Hepatic stellate cell (primary cell): ENCODE results near the gene NMNAT1.
"Not testable (repeated sequence)": the region's sequence is repeated elsewhere in the genome, so short reads cannot be mapped to it uniquely, and the experiment has no call there.

ENCODE experiments used
- DNase-seq: peaks from one replicate; pipeline ENCODE4 v3.0.0; 2011; ENCODE audit warnings: low spot score

Gene NMNAT1

DNA sequence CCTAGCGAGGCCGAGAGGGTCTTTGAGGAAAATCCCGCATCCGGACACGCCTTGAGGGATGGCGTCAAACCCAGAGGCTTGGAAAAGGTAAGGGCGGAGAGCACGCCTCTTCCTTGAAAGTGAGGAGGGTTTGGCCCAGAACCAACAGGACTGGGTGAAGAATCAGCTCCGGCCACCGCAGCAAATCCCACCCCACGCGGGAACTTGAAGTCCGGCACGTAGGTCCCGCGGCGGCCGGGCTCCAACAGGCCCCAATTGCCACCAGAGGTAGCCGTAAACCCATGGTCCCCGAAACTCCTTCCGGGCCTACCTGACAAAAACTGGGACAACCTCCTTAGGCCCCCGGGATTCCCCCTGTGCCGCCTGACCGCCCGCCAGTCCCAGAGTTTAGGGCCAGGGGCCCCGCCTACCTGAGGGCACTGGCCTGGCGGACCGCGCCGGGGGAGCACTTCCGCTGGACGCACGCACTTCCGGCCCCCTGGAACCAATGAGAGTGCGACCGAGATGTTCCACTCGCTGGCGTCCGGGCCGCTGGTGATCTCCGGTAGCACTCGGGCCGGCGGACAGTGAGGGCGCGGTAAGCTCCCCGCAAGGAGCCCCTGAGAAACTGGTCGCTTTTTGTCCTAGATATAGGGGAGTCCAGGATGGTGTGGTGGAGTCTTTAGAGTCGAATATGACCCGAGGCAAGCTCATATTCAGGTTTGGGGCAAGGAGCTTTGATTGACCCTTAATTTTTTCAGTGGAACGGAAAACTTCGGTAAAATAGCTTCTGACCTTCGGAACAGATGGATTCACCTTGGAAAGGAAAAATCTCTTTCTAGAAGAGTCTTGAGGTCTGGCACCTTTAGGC, at the start of gene NMNAT1, which contains the start of gene LZIC:
NMNAT1 (plus strand) TSS at position 537 of the 850 bp plus-strand sequence. CDS start 28,599 bp downstream, outside the sequence.
LZIC (minus strand) TSS at position 453 of the 850 bp plus-strand sequence. CDS start 6,772 bp downstream, outside the sequence.
- DNase-seq, result peak; percentile 93

DNA sequence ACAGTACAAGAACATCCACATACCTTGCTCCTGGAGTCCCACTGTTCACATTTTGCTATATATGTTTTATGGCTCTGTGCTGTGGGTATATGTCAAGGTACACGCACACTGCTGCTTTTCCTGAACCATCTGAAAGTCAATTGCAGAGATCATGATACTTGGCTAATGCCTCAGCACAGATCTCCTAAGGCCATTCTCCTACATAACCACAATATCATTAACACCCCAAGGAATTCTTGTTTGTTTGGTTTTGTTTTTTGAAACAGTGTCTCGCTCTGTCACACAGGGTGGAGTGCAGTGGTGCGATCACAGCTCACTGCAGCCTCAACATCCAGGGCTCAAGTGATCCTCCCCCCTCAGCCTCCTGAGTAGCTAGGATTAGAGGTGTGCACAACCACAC, 49.2 kb upstream of the NMNAT1 start:
- no peak for DNase-seq

DNA sequence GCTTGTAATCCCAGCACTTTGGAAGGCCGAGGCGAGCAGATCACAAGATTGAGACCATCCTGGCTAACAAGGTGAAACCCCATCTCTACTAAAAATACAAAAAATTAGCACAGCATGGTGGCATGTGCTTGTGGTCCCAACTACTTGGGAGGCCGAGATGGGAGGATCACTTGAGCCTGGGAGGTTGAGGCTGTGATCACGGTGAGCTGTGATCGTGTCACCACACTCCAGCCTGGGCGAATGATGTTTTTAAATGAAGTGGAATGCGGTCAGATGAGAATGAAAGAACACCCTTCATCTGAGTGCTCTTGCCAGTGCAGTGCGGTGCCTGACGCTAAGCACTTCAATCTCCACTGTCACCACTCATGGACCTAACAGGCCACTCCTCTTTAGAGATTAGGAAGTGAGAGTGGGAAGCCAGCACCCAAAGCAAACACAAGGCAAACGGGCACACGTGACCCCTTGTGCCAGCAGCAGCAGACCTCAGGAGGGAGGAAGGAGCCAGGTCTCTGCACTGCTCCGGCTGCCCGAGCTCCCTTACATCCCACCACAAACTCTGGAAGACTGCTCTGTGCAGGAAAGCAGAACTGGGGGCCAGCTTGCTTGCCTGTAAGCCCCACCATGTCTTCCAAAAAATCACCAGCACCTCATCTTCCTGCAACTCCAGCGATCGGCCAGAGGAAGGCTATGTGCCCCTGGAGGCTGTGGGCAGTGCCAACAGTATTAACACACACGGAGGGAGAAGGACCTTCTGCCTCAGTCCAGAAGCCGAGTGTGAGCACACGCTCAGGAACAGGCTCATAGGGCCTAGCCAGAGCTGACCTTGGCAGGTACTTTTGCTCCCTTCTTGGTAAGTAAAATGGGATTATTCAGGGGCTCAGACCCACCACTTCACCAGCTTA, 42.9 kb upstream of the NMNAT1 start:
- DNase-seq, result no peak

DNA sequence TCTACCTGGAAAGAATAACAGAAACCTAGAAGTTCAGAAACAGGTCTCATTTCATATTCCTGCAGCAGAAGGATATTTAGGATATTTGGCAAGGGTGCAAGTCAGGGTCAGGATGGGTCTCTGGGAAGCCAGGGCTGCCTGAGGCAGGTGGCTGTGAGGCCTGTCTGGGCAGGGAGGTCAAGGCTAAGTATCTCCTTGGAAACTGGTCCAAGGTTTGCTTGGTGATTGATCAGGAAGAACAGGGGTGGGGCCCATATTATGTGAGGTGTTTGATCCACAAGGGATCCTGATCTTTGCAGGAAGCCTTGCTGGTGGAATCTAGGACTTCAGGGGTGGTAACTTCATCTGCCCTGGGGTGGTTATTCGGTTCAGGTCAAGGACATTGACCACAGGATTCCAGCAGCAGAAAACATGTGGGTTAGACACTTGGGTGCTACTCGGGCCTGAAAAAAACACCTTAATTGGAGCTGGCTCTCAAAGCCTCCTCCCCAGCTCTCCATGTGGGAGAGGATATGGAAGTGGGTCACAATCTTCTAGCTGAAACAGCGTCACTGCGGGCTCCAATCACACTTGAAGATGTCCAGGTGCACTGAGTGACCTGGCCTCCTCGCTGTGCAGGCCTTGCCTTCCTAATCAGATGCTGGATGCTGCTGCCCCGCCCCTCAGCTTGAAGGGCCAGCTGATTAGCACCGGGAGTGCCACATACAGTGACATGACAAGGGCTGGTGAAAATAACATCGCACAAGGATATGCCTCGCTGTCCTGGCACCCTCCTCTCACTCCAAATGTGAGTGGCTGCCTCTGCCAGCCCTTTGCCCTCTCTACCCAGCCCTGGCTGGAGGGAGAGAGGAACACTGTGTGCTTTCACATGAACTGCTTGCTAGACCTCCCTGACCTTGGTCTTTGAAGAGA, 41.9 kb upstream of the NMNAT1 start:
- no peak for DNase-seq

DNA sequence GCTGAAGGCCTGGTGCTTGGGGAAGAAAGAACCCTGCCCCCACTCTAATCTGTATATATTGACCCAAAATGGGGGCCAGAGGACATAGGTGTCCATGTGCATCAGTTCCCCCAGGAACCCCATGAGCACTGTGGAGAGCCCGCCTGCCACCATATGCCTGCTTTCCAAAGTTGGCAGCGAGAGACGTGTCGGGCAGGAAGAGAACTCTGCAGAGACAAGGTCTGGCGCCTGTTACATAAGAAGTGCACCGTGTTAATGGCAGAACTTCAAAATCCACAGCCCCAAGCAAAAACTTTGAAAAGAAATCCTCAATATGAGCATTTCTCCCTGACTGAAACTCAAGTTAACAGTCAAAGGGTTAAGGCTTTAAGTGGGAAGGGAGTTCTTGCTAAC, 41.2 kb upstream of the NMNAT1 start:
- no peak for DNase-seq

DNA sequence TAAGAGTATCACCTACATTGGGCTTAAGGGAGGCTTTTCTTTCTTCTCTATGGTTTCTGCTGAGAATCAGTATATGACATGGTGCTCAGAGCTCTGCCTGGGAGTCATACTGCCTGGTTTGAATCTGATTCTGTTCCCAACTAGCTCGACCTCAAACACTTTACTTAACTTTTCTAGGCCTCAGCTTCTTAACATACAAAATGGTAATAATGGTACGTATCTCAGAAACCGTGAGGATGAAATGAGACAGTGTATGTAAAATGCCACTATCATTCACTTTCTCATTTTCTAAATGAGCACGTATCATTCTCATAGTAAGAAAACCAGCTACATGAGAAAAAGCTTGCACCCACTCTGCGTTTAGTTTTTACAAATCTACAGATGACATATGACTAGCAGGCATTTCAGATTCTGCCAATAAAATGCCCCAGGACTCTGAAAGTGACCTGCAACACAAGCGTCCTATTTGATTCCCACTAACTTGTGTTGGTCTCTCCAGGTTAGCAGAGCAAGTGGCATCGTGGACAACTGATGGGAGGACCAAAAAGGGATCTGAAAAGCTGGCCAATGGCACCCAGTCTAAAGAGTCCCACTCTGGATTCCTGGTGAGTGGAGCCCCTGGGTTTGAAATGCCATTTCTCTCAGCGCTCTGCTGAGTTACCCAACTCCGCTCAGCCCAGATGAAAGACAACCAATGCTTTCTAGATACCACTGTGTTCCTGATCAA, 39.3 kb upstream of the NMNAT1 start:
- DNase-seq, result no peak

DNA sequence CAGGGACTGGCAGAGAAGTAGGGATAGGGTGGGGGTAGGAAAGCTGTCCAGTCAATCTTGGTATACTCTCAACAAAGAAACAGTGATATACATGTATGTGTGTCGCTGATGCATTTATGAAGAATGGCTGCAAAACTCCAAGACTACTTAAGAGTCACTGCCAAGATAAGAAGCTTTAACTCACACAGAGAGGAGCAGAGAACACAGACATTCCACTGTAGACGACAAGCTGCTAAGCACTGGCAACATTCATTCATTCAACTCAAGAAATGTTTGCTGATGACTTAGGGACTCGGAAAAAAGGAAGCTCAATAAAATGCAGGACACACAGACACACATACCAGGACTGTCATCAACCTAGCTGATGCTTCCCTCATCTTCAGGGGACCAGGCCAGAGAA, 38.7 kb upstream of the NMNAT1 start:
- no peak for DNase-seq

DNA sequence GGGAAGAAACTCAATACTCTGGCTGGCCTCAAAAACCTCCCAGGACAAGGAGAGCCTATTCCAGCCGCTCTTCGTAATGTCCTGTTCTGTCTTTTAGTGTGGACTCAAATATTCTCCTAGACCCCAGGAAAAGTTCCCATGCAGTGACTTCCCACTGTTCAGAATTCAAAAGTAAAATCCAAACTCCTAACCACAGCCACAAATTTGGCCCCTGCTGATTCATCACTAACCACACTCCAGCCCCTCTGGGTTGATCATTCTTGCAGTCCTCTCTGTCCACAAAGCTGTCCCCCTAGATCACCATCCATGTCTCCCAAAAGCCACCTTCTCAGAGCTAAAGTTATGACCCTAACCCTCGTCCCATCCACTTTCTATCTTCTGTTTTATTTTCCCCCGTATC, 38.3 kb upstream of the NMNAT1 start:
- peak; percentile 54 for DNase-seq

DNA sequence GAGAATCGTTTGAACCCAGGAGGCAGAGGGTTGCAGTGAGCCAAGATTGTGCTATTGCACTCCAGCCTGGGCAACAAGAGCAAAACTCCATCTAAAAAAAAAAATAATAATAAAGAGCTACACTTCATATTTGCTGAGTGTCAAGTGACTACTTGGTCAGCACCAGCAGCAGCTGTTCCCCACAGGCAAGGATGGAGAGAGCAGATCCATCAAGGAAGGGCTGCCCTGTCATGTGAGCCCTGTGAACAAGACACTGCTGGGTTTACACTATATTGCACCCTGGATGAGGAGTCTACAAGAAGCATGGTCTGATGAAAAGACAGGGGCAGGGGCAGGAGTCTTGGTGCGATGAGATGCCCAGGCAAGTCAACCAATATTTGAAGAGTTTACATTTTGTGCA, 36.8 kb upstream of the NMNAT1 start:
- no peak for DNase-seq

DNA sequence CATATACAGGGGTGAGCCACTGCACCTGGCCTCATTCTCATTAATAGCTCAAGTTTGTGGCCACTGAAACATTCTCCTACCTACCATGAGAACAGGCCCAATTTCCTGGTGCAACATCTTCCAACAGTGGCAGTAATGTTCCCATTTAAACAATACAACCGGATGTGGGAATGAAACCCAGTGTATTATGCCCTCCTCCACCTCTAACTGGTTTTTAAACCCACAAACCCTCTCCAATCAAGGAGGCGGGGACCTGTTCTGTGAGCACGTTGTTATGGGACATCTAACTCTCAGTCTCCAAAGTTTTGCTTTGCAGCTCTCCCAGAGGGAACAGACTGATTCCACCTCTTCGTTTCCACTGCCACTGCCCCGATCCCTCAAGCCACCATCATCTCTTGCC, 35.8 kb upstream of the NMNAT1 start:
- DNase-seq, result no peak

DNA sequence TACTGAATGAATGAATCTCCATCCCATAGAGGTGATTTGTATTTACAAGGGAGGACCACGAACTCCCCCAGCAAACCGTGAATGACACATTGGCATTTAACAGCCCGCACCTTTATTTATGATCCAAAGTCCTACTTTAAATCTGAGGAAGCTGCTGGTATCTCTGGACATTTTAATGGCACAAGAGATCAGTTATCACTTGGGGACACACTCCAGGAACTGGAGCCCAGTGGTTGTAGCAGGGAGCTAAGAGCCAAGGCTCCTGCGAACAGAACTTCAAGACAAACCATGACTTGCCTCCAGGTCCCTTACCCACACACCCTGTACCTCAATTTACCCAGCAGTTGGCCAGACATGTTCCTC, 34.4 kb upstream of the NMNAT1 start:
- no peak for DNase-seq

DNA sequence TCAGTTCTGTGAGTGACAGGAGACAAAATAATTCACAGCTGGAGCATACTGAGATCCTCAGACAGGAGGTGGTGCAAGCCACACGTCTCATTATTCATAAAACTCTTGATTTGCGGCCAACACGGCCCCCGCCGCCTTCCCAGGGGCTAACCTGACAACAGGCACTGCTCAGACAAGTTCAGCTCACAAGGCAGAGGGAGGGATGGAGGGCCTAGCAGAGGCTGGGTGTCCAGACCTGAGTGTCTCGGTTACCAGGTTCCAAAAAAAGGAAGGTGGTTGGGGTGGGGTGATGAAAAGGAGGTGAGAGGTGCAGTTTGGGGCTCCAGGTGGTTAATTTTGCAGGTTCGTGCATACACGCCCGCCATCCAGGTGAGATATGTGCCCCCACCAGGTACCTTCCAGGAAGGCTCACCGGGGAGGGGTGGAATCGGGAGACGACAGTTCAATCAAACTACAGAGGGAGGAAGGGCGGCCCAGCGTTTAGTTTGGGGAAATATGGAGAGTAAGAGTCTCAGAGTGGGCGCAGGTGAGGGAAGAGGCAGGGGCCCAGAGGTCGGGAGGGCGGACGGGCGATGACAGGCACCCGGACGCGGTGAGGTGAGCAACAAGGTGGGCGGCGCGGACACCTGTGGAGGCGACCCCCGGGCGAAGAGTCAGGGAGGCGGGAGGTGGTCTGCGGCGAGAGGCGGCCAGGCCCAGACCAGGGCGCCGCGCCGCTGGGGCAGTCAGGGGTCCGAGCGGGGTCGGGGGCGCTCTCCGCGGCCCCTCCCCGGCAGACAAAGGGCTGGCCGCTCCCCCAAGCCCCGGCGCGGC, 33.8 kb upstream of the NMNAT1 start:
- no peak for DNase-seq

DNA sequence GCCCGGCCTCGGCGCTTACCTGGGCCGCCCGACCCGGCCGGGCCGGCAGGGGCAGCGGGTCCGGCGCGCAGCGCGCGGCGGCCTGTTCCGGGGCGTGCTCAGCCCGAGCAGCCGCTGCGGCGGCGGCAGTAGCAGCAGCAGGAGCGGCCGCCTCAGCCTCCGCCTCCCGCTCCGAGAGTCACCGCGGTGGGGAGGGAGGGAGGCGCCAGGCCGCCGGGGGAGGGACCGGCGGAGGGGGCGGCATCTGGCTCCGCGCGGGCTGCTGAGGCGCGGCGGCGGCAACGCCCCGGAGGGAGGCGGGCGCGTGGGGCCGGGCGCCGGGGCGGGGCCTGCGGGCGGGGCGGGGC, 33.2 kb upstream of the NMNAT1 start, which contains the start of gene CTNNBIP1:
CTNNBIP1 (minus strand) TSS at position 194 of the 347 bp plus-strand sequence. CDS start 38,205 bp downstream, outside the sequence.
- peak; percentile 90 for DNase-seq

DNA sequence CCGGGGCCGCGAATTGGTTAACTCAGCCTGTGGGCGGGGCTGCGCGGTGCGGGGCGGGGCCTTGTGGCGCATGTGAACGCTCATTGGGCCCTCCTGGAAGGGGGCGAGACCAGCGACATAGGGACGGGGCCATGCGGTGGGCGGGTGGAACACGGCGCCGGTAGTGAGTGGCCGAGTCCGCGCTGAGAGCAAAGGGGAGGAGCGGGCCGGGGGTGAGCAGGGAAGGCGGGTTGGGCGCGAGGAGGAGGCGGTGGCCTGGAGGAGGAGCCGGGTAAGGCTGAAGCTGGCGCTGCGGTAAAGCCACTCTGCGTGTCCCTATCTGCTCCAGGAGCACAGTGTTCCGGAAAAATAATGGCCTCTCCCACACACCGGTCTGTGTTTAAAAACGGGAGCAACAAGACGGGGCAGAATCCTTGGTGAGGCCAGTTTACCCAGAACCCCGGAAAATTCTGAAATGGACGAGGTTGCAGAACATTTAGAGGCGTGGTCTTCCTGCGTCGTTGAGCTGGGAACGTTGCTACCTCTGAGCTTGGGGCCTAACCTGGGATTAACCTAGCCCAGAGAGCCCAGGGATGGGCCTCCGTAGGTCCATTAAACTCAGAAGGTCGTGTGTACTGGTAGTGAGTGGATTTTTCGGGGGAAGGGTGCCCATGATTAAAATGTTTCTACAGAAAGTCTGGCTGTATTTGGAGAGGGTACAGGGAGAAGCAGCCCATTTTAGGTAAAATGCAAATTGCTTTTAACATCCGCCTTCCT, 32.7 kb upstream of the NMNAT1 start:
- DNase-seq, result peak; percentile 99

DNA sequence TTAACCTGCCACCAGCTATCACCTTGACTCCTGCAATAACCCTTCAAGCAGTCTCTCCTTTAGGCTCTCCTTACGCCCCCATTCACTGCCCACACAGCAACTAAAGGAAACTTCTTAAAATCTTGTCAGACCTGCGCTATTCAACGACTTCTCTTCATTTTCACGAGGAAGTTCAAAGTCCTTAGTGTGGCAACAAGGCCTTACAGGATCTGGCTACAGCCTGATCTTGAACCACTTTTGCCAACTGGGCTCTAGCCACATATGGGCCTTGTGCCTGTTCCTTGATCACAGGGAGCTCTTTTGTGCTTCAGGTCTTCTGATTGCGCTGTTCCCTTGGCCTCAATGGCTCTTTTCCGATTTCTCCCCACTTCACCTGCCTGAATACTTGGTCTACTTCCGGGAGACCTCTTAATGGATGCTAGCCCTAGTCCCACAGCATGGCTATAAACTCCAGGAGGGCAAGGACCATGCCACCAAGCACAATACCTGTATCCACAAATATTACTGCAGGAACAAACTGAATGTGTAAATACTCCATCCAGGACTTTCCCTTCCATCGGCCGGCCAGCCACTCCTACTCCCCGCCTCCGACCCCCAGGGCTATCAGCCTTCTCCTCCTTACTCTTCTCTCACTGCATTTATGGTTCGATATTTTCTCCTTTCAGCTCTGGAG, 30.9 kb upstream of the NMNAT1 start:
- no peak for DNase-seq

DNA sequence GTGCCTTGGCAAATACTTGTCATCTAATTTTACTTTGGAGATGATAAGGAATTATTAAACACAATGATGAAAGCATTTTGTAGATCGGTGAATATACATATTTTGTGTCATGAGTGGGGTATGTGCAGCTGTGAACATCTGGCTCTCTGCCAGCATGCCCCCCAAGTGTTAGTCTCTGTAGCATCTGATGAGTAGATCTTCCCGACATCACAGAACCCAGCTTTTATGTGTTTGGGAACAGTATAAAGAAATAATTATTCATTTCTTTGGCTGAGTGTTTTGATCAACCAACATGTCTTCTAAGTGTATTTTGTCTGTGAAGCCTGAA, 28.7 kb upstream of the NMNAT1 start:
- no peak for DNase-seq

DNA sequence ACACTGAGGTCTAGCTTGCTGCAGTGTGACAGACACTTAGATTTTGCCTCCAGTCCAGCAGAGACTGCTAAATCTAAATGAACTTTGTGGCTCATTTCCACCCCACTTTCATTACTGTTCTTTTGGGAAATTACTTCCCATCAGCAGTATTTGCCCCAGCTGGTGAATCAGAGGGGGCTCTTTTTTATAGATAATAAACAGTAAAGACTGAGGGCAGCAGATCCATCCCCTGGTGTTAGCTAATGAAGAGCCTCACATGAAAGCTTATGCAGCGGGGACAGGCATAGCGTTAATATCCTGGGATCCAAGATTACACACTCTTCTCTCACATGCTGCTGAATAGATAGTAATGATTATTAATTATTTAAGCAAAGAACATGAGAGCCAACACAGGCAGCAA, 26.8 kb upstream of the NMNAT1 start:
- DNase-seq, result no peak

DNA sequence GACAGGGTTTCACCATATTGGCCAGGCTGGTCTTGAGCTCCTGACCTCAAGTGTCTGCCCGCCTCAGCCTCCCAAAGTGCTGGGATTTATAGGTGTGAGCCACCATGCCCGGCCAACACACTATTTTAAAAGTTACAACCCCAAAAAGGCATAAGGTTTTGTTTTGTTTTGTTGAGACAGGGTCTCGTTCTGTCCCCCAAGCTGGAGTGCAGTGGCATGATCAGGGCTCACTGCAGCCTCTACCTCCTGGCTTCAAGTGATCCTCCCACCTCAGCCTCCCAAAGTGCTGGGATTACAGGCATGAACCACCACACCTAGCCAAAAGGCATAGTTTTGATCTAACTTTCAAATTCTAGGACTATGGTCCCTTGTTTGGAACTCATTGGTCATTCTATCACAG, 25.8 kb upstream of the NMNAT1 start:
- not testable (repeated sequence) for DNase-seq

DNA sequence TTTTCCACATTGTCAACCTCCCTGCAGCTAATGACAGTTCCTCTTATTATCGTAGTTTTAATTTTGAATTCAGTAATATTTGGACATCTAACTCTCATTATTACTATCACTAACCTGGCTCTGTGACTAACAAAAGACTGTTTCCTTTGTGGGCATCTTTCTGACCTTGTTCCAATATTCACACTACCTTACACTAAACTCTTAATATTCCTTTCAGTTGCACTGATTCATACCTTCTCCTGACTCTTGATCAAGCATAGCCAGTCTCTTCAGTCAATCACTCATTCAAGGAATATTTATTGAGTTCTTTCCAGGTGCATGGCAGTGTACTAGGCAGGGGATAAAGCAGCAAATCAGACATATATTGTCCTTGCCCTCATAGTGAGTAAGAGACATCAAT, 25.4 kb upstream of the NMNAT1 start:
- no peak for DNase-seq
